H1 (cell line): Measurements from ENCODE around the gene ZFR. TPM values are rescaled to one million over a fixed set of nuclear protein-coding genes. Genes with fewer than 3 reads are reported as not detected.

Source experiments
- CTBP2 ChIP-seq: IDR thresholded peaks from 2 replicates; pipeline ENCODE4 v1.7.0; 2011; ENCODE audit warnings: borderline replicate concordance, mild to moderate bottlenecking, moderate library complexity, mixed read lengths, low read length; ENCODE audit not compliant: insufficient read depth, insufficient read length
- EGR1 ChIP-seq: IDR thresholded peaks from 2 replicates; pipeline ENCODE4 v1.6.1; 2011; ENCODE audit warnings: low read depth, low read length, borderline replicate concordance
- JUN ChIP-seq: IDR thresholded peaks from 2 replicates; pipeline ENCODE4 v1.6.1; 2011; ENCODE audit warnings: low read depth, mild to moderate bottlenecking, improper control_type of control experiment, low read length
- KDM4A ChIP-seq: IDR thresholded peaks from one replicate; pipeline ENCODE4 v1.7.1; 2012; ENCODE audit warnings: low read depth, mild to moderate bottlenecking, moderate library complexity, low read length, inconsistent platforms; ENCODE audit not compliant: severe bottlenecking
- SIX5 ChIP-seq: IDR thresholded peaks from 2 replicates; pipeline ENCODE4 v1.6.1; 2011; ENCODE audit warnings: mild to moderate bottlenecking, low read depth, low read length
- SUZ12 ChIP-seq: fragments of 200-600 bp; sonication (generic); IDR thresholded peaks from 2 replicates; pipeline ENCODE4 v1.6.1; 2012; ENCODE audit warnings: mild to moderate bottlenecking, inconsistent platforms, low read length, moderate library complexity, mixed read lengths
- polyA plus RNA-seq, 7 experiments: library from polyadenylated mRNA; depleted of rRNA in 3 of 7; stranded (reverse) in 5 of 7; unstranded in 2 of 7; fragments of >200 nt in 5 of 7; fragments of 200-250 nt in 2 of 7; gene quantifications; 1 replicate in 5 of 7; 2 replicates in 1 of 7; 4 replicates in 1 of 7; pipeline versions ENCODE4 v1.2.1 to v1.2.3, GENCODE V29; 2011 to 2013; ENCODE audit warnings: missing spikeins in 2 of 7, mixed read lengths in 2 of 7
- total RNA-seq: library from RNA; stranded (reverse); fragmentation: NEBNext Ultra II Directional; extraction: Animal tissue kit (Norgen Biotek cat#: 25700); gene quantifications from 2 replicates; pipeline ENCODE4 v1.2.1, GENCODE V29; 2021

The ZFR gene
- total and polyA plus RNA-seq, 2 of the 8 experiments (the other 6 are each of a cell fraction or from before 2014, with no cell fraction given): 68.8 to 92.7 TPM

DNA sequence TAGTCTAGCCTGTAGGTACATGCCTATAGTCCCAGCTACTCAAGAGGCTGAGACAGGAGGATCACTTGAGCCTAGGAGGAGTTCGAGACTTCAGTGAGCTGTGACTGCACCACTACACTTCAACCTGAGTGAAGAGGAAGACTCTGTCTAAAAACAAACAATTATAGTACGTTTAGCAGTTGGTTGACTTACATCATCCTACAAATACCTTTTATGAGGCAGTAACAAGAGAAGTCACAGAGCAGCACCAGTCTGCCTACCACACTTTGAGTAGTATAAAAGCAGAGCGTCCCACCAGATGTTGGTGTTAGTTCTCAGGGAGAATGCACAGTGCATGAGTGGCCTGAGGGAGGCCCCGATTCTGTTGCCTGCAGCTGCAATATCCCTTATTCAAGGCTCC, 16.1 kb downstream of the ZFR start (continued):
- TF ChIP-seq CTBP2 (no peak), JUN (no peak), SUZ12 (no peak), SIX5 (no peak), KDM4A (no peak), EGR1 (no peak)
